Naive thymus-derived CD4-positive, alpha-beta T cell (primary cell): ENCODE data around the gene CSTF1. TPM values are rescaled to one million over a fixed set of nuclear protein-coding genes. Genes with fewer than 3 reads are reported as not detected.

Experiments used
- ATAC-seq: fragments of 150-1000 bp; cut with Tn5 transposase; 2 replicates; pipeline ENCODE4 v1.10.0; 2021; ENCODE audit warnings: mild to moderate bottlenecking, moderate library complexity
- CTCF ChIA-PET: fragments of 350-600 bp; sonication (Branson Sonifier 250); formaldehyde crosslinking; loops from one replicate; lab custom pipeline; 2021; ENCODE audit warnings: antibody characterized with exemption; lab: Charles Lee
- POLR2A ChIA-PET: fragments of 350-600 bp; sonication (Branson Sonifier 250); formaldehyde crosslinking; loops from one replicate; lab custom pipeline; 2021; ENCODE audit warnings: antibody characterized with exemption, inconsistent platforms; lab: Charles Lee
- DNase-seq, 9 donors: peaks; one replicate each; pipeline versions ENCODE4 v3.0.0 to v3.0.0-alpha.2; 2020 to 2022; ENCODE audit warnings: mixed read lengths in 1 of 9
- H3K27ac ChIP-seq: one replicate; pipeline ENCODE4 v1.7.0; 2013; ENCODE audit warnings: mild to moderate bottlenecking, low read depth, low read length, moderate library complexity
- H3K27me3 ChIP-seq, 2 donors: one replicate each; pipeline ENCODE4 v1.7.0; 2013; ENCODE audit warnings: low read length in 2 of 2, mild to moderate bottlenecking in 2 of 2, moderate library complexity in 2 of 2; ENCODE audit not compliant: control insufficient read depth in 2 of 2, insufficient read depth in 2 of 2
- H3K36me3 ChIP-seq, 3 experiments: 1 replicate in 2 of 3; 2 replicates in 1 of 3; pipeline ENCODE4 v1.7.0; 2013; ENCODE audit warnings: low read length in 3 of 3, mild to moderate bottlenecking in 3 of 3, moderate library complexity in 1 of 3; ENCODE audit not compliant: insufficient read depth in 3 of 3, control insufficient read depth in 2 of 3
- H3K4me1 ChIP-seq, 2 donors: one replicate each; pipeline ENCODE4 v1.7.0; 2013; ENCODE audit warnings: low read length in 2 of 2, mild to moderate bottlenecking in 2 of 2, moderate library complexity in 1 of 2; ENCODE audit not compliant: control insufficient read depth in 2 of 2, insufficient read depth in 2 of 2
- H3K4me3 ChIP-seq: 2 replicates; pipeline ENCODE4 v1.7.0; 2013; ENCODE audit warnings: mild to moderate bottlenecking, low read length
- H3K9me3 ChIP-seq, 3 experiments: 1 replicate in 2 of 3; 2 replicates in 1 of 3; pipeline ENCODE4 v1.7.0; 2013; ENCODE audit warnings: low read length in 3 of 3; ENCODE audit not compliant: control insufficient read depth in 2 of 3
- H3K27ac Mint-ChIP-seq, 9 donors: one replicate each; pipeline ENCODE4 v1.8.0; 2020 to 2022; ENCODE audit warnings: mixed read lengths in 9 of 9, mild to moderate bottlenecking in 8 of 9, moderate library complexity in 5 of 9, inconsistent platforms in 2 of 9
- H3K27me3 Mint-ChIP-seq, 5 donors: one replicate each; pipeline ENCODE4 v1.8.0; 2021 to 2022; ENCODE audit warnings: mixed read lengths in 5 of 5, mild to moderate bottlenecking in 1 of 5
- H3K36me3 Mint-ChIP-seq, 5 donors: one replicate each; pipeline ENCODE4 v1.8.0; 2020 to 2022; ENCODE audit warnings: mixed read lengths in 5 of 5, mild to moderate bottlenecking in 3 of 5, inconsistent platforms in 1 of 5
- H3K4me1 Mint-ChIP-seq, 7 donors: one replicate each; pipeline ENCODE4 v1.8.0; 2020 to 2022; ENCODE audit warnings: mixed read lengths in 7 of 7, mild to moderate bottlenecking in 3 of 7, inconsistent platforms in 1 of 7
- H3K4me3 Mint-ChIP-seq, 10 donors: one replicate each; pipeline ENCODE4 v1.8.0; 2020 to 2022; ENCODE audit warnings: mild to moderate bottlenecking in 10 of 10, mixed read lengths in 10 of 10, moderate library complexity in 6 of 10, inconsistent platforms in 2 of 10
- H3K9me3 Mint-ChIP-seq, 11 donors: one replicate each; pipeline ENCODE4 v1.8.0; 2020 to 2022; ENCODE audit warnings: mixed read lengths in 11 of 11, mild to moderate bottlenecking in 4 of 11, inconsistent platforms in 1 of 11, moderate library complexity in 1 of 11
- intact Hi-C, 2 donors: fragments of 100-400 bp; cut with micrococcal nuclease; formaldehyde crosslinking; loops; one replicate each; pipeline ENCODE4 v1.15.1; 2023
- polyA plus RNA-seq, 2 donors: library from polyadenylated mRNA; unstranded; fragments of 300-500 nt; fragmentation: Illumina TruSeq; gene quantifications; one replicate each; pipeline ENCODE4 v1.2.3, GENCODE V29; 2021
- total RNA-seq, 6 experiments: library from RNA in 5 of 6; stranded (reverse) in 5 of 6; gene quantifications; 1 replicate in 5 of 6; 2 replicates in 1 of 6; pipeline ENCODE4 v1.2.3 and lab custom pipeline; 2021 to 2026

Gene CSTF1
- total and polyA plus RNA-seq, 7 experiments from 2014 or later: 16.4 to 50.7 (median 35.9) TPM

- peaks cover 0 to 39% (median 0%) of the 10 kb centered on the region in 7 donors for H3K4me1 Mint-ChIP-seq
- Histone ChIP-seq H3K36me3 (no peaks in the 10 kb centered on the region), H3K4me3 (no peak overlapping the region), H3K9me3 (no peaks in the 10 kb centered on the region), H3K27me3 (no peaks in the 10 kb centered on the region), H3K4me1 (no peaks in the 10 kb centered on the region), H3K27ac (no peak overlapping the region)
- H3K27me3 Mint-ChIP-seq: no peaks in the 10 kb centered on the region
- peak overlapping the region in 1 of 9 donors; percentile 38 for H3K27ac Mint-ChIP-seq
- intact Hi-C loops: no loop called here
- H3K9me3 Mint-ChIP-seq: no peaks in the 10 kb centered on the region
- DNase-seq: no peak
- CTCF ChIA-PET: no interaction called here
- peak overlapping the region in 1 of 10 donors; percentile 25 for H3K4me3 Mint-ChIP-seq
- peak; percentile 90 for ATAC-seq
- POLR2A ChIA-PET: interaction anchor here (0.6 to 0.7 kb wide), 2 partner anchors 14 to 91 kb away, joined by 3 to 8 read pairs; no protein-coding TSS in a partner anchor
- peaks cover 0 to 39% (median 0%) of the 10 kb centered on the region in 5 donors for H3K36me3 Mint-ChIP-seq
These were observed 18.5 kb upstream of the CSTF1 start for GRCh38 chr20:56373942-56374341.

- H3K36me3 Mint-ChIP-seq: peaks cover 0 to 36% (median 0%) of the 10 kb centered on the region in 5 donors
- Histone ChIP-seq H3K36me3 (no peaks in the 10 kb centered on the region), H3K9me3 (no peaks in the 10 kb centered on the region), H3K4me1 (no peaks in the 10 kb centered on the region), H3K27ac (no peak overlapping the region), H3K4me3 (no peak overlapping the region), H3K27me3 (no peaks in the 10 kb centered on the region)
- POLR2A ChIA-PET: interaction anchor here (0.8 kb wide), 1 partner anchor 16 kb away, joined by 3 read pairs; the partner anchor contains the start of genes AURKA and CSTF1
- H3K27ac Mint-ChIP-seq: peak overlapping the region in 1 of 9 donors; percentile 44
- H3K4me1 Mint-ChIP-seq: peaks cover 0 to 51% (median 0%) of the 10 kb centered on the region in 7 donors
- DNase-seq (no peak), ATAC-seq (no peak)
- CTCF ChIA-PET: no interaction called here
- no peaks in the 10 kb centered on the region for H3K27me3 Mint-ChIP-seq
- H3K4me3 Mint-ChIP-seq: peak overlapping the region in 1 of 10 donors; percentile 12
- H3K9me3 Mint-ChIP-seq: no peaks in the 10 kb centered on the region
- intact Hi-C loops: no loop called here
These were observed 16.1 kb upstream of the CSTF1 start for GRCh38 chr20:56376331-56376730.

GRCh38 chr20:56378386-56378785, 14.1 kb upstream of the CSTF1 start:
- H3K27me3 Mint-ChIP-seq: no peaks in the 10 kb centered on the region
- H3K4me3 ChIP-seq: no peak overlapping the region
- no peak overlapping the region for H3K4me3 Mint-ChIP-seq
- DNase-seq (no peak), ATAC-seq (no peak)
- no peaks in the 10 kb centered on the region for H3K36me3 ChIP-seq
- intact Hi-C loops: no loop called here
- CTCF ChIA-PET: no interaction called here
- no peaks in the 10 kb centered on the region for H3K9me3 ChIP-seq
- no peaks in the 10 kb centered on the region for H3K4me1 ChIP-seq
- POLR2A ChIA-PET: interaction anchor here (1.0 kb wide), 1 partner anchor 8 kb away, joined by 3 read pairs; no protein-coding TSS in a partner anchor
- peaks cover 0 to 36% (median 0%) of the 10 kb centered on the region in 5 donors for H3K36me3 Mint-ChIP-seq
- no peaks in the 10 kb centered on the region for H3K27me3 ChIP-seq
- H3K27ac Mint-ChIP-seq: peak overlapping the region in 1 of 9 donors; percentile 45
- peaks cover 0 to 60% (median 0%) of the 10 kb centered on the region in 7 donors for H3K4me1 Mint-ChIP-seq
- no peaks in the 10 kb centered on the region for H3K9me3 Mint-ChIP-seq
- no peak overlapping the region for H3K27ac ChIP-seq

GRCh38 chr20:56380375-56380774, 12.1 kb upstream of the CSTF1 start:
- ChIA-PET CTCF (no interaction called here), POLR2A (no interaction called here)
- Histone ChIP-seq H3K36me3 (no peaks in the 10 kb centered on the region), H3K27ac (no peak overlapping the region), H3K27me3 (no peaks in the 10 kb centered on the region), H3K4me1 (no peaks in the 10 kb centered on the region), H3K4me3 (no peak overlapping the region), H3K9me3 (no peaks in the 10 kb centered on the region)
- Mint-ChIP-seq H3K27ac (no peak overlapping the region), H3K4me3 (no peak overlapping the region), H3K36me3 (peaks cover 0 to 42% (median 0%) of the 10 kb centered on the region in 5 donors), H3K9me3 (no peaks in the 10 kb centered on the region), H3K4me1 (peaks cover 0 to 63% (median 0%) of the 10 kb centered on the region in 7 donors), H3K27me3 (no peaks in the 10 kb centered on the region)
- ATAC-seq (no peak), DNase-seq (no peak)
- intact Hi-C loops: no loop called here

- no peak overlapping the region for H3K27ac ChIP-seq
- no peaks in the 10 kb centered on the region for H3K4me1 ChIP-seq
- Mint-ChIP-seq H3K4me1 (peaks cover 0 to 55% (median 0%) of the 10 kb centered on the region in 7 donors), H3K27ac (peak overlapping the region in 1 of 9 donors; percentile 57), H3K4me3 (no peak overlapping the region), H3K36me3 (peaks cover 0 to 43% (median 0%) of the 10 kb centered on the region in 5 donors), H3K27me3 (no peaks in the 10 kb centered on the region), H3K9me3 (no peaks in the 10 kb centered on the region)
- intact Hi-C loops: no loop called here
- H3K9me3 ChIP-seq: no peaks in the 10 kb centered on the region
- H3K36me3 ChIP-seq: no peaks in the 10 kb centered on the region
- ATAC-seq (no peak), DNase-seq (no peak)
- CTCF ChIA-PET: no interaction called here
- H3K27me3 ChIP-seq: no peaks in the 10 kb centered on the region
- no peak overlapping the region for H3K4me3 ChIP-seq
- POLR2A ChIA-PET: interaction anchor here (1.4 kb wide), 1 partner anchor 10 kb away, joined by 3 read pairs; the partner anchor contains the start of gene AURKA
These were observed 10.9 kb upstream of the CSTF1 start for GRCh38 chr20:56381501-56381900.

- intact Hi-C loops: no loop called here
- Histone ChIP-seq H3K27me3 (no peaks in the 10 kb centered on the region), H3K27ac (no peak overlapping the region), H3K4me1 (no peaks in the 10 kb centered on the region), H3K4me3 (no peak overlapping the region), H3K9me3 (no peaks in the 10 kb centered on the region), H3K36me3 (no peaks in the 10 kb centered on the region)
- H3K36me3 Mint-ChIP-seq: peaks cover 0 to 43% (median 0%) of the 10 kb centered on the region in 5 donors
- no peaks in the 10 kb centered on the region for H3K9me3 Mint-ChIP-seq
- CTCF ChIA-PET: no interaction called here
- POLR2A ChIA-PET: no interaction called here
- H3K4me3 Mint-ChIP-seq: no peak overlapping the region
- peaks cover 0 to 49% (median 0%) of the 10 kb centered on the region in 7 donors for H3K4me1 Mint-ChIP-seq
- H3K27ac Mint-ChIP-seq: no peak overlapping the region
- no peaks in the 10 kb centered on the region for H3K27me3 Mint-ChIP-seq
- no peak for DNase-seq
- ATAC-seq: no peak
These were observed 9.7 kb upstream of the CSTF1 start for GRCh38 chr20:56382696-56383095.

- Histone ChIP-seq H3K27ac (no peak overlapping the region), H3K4me3 (no peak overlapping the region), H3K4me1 (no peaks in the 10 kb centered on the region), H3K9me3 (no peaks in the 10 kb centered on the region), H3K27me3 (no peaks in the 10 kb centered on the region), H3K36me3 (no peaks in the 10 kb centered on the region)
- no peak for DNase-seq
- ChIA-PET POLR2A (no interaction called here), CTCF (no interaction called here)
- intact Hi-C loops: no loop called here
- Mint-ChIP-seq H3K27me3 (no peaks in the 10 kb centered on the region), H3K9me3 (no peaks in the 10 kb centered on the region), H3K4me1 (peaks cover 0 to 46% (median 0%) of the 10 kb centered on the region in 7 donors), H3K27ac (no peak overlapping the region), H3K4me3 (no peak overlapping the region), H3K36me3 (peaks cover 0 to 38% (median 0%) of the 10 kb centered on the region in 5 donors)
- ATAC-seq: no peak
These were observed 9.1 kb upstream of the CSTF1 start for GRCh38 chr20:56383334-56383733.
